ENCODE results near the gene CCAR1. TPM values are rescaled to one million over a fixed set of nuclear protein-coding genes. Genes with fewer than 3 reads are reported as not detected.
"Not testable (repeated sequence)": the region's sequence is repeated elsewhere in the genome, so short reads cannot be mapped to it uniquely, and the experiment has no call there.

CCAR1 gene
- total RNA-seq, 1 donor from 2014 or later = 124 TPM

DNA sequence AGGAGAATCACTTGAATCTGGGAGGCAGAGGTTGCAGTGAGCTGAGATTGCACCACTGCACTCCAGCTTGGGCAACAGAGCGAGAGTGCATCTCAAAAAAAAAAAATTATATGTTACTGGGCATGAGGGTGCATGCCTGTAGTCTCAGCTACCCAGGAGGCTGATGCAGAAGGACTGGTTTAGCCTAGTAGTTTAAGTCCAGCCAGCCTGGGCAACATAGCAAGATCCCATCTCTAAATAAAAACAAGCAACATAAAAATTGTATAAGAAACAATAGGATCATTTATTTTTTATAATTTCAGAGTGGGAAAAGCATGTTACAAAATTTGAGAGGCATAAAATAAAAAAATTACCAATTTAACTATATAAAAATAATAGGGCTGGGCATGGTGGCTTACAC lies 15.5 kb upstream of the CCAR1 start:
- Mint-ChIP-seq H3K4me3 (no peak overlapping the region), H3K27ac (no peak overlapping the region), H3K36me3 (no peaks in the 10 kb centered on the region), H3K4me1 (no peaks in the 10 kb centered on the region), H3K9me3 (no peaks in the 10 kb centered on the region), H3K27me3 (ENCODE audit: low read depth) (no peaks in the 10 kb centered on the region)
- no peak for DNase-seq (ENCODE audit: low spot score in 2 of 2, unreplicated experiment in 2 of 2)
- TF ChIP-seq, protein P1, sequence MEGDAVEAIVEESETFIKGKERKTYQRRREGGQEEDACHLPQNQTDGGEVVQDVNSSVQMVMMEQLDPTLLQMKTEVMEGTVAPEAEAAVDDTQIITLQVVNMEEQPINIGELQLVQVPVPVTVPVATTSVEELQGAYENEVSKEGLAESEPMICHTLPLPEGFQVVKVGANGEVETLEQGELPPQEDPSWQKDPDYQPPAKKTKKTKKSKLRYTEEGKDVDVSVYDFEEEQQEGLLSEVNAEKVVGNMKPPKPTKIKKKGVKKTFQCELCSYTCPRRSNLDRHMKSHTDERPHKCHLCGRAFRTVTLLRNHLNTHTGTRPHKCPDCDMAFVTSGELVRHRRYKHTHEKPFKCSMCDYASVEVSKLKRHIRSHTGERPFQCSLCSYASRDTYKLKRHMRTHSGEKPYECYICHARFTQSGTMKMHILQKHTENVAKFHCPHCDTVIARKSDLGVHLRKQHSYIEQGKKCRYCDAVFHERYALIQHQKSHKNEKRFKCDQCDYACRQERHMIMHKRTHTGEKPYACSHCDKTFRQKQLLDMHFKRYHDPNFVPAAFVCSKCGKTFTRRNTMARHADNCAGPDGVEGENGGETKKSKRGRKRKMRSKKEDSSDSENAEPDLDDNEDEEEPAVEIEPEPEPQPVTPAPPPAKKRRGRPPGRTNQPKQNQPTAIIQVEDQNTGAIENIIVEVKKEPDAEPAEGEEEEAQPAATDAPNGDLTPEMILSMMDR (IDR thresholded peaks at IDR 0.05; ENCODE audit: unreplicated experiment) = no peak

DNA sequence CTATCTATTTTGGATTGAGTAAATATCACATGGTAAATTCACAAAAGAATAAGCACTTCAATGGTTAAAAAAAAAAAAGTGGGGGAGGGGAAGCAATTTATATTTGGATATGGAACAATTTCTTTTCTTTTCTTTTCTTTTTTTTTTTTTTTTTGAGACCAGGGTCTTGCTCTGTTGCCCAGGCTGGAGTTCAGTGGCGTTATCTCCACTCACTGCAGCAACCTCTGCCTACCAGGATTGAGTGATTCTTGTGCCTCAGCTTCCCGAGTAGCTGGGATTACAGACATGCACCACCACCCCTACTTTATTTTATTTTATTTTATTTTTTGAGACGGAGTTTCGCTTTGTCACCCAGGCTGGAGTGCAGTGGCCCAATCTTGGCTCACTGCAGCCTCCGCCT lies 12.1 kb upstream of the CCAR1 start:
- not testable (repeated sequence) for DNase-seq (ENCODE audit: low spot score in 2 of 2, unreplicated experiment in 2 of 2); H3K4me3 Mint-ChIP-seq; H3K36me3 Mint-ChIP-seq; H3K27ac Mint-ChIP-seq; H3K4me1 Mint-ChIP-seq; H3K9me3 Mint-ChIP-seq; H3K27me3 Mint-ChIP-seq (ENCODE audit: low read depth)

DNA sequence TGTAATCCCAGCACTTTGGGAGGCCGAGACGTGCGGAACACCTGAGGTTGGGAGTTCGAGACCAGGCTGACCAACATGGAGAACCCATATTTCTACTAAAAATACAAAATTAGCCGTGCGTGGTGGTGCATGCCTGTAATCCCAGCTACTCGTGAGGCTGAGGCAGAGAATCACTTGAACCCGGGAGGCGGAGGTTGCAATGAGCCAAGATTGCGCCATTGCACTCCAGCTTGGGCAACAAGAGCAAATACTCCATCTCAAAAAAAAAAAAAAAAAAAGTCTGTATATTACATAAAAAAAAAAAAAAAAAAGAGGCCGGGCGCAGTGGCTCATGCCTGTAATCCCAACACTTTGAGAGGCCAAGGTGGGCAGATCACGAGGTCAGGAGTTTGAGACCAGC lies 8.0 kb upstream of the CCAR1 start:
- H3K36me3 Mint-ChIP-seq; H3K4me1 Mint-ChIP-seq; H3K27me3 Mint-ChIP-seq (ENCODE audit: low read depth); H3K27ac Mint-ChIP-seq; H3K9me3 Mint-ChIP-seq; H3K4me3 Mint-ChIP-seq; DNase-seq (ENCODE audit: low spot score in 2 of 2, unreplicated experiment in 2 of 2): not testable (repeated sequence)

DNA sequence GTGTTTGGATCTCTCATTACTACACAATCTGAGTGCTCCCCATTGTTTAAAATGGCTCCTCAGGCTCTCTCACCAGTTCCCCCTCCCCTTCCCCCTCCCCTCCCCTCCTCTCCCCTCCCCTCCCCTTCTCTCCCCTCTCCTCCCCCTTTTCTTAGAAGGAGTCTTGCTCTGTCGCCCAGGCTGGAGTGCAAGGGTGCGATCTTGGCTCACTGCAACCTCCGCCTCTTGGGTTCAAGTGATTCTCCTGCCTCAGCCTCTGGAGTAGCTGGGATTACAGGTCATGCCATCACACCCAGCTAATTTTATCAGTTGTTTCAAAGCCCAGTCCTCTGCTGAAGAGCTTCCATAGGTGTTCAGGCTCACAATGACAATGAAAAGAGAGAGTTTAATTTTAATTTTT lies 3.6 kb upstream of the CCAR1 start:
- no peak for DNase-seq (ENCODE audit: low spot score in 2 of 2, unreplicated experiment in 2 of 2)
- H3K27me3 Mint-ChIP-seq (ENCODE audit: low read depth) = no peaks in the 10 kb centered on the region
- peaks cover 2% of the 10 kb centered on the region for H3K36me3 Mint-ChIP-seq
- H3K4me1 Mint-ChIP-seq = peaks cover 5% of the 10 kb centered on the region
- TF ChIP-seq, protein P1 (IDR thresholded peaks at IDR 0.05; ENCODE audit: unreplicated experiment) = no peak
- H3K4me3 Mint-ChIP-seq = no peak overlapping the region
- H3K27ac Mint-ChIP-seq = no peak overlapping the region
- H3K9me3 Mint-ChIP-seq = no peaks in the 10 kb centered on the region

DNA sequence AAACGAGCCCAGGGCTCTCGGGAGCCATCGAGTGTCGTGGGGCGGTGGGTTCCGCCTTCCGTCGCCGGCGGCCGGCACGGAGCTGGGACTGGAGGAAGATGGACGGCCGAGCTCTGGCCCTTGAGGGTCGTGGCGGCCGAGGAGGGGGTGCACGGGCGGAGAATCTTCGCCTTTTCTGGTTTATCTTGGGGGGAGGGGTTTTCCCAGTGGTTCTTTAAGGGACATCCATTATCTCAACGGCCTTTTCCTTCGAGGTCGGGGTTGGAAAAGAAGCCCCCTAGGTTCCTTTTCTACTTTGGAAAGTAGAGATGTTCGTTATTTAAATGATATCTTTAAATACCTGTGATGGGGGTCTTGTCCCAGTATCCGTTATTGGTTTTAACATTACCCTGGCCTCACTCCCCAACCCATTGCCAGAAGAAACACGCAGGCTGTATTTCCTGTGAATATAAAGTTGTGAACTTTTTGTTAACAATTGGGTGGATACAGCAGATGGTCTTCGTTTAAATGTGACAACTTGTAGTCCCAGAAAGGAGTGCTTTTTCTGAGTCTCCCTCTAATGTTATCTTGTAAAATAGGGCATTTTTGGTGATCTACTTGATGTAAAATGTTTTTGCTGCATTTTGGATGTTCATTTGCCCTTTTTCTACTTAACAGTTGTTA lies 765 bp downstream of the CCAR1 start:
- Mint-ChIP-seq H3K4me3 (peak overlapping the region; percentile 97), H3K36me3 (peaks cover 14% of the 10 kb centered on the region), H3K27ac (peak overlapping the region; percentile 97), H3K9me3 (no peaks in the 10 kb centered on the region), H3K4me1 (peaks cover 9% of the 10 kb centered on the region), H3K27me3 (ENCODE audit: low read depth) (no peaks in the 10 kb centered on the region)
- no peak for DNase-seq (ENCODE audit: low spot score in 2 of 2, unreplicated experiment in 2 of 2)
- TF ChIP-seq, protein P1 (IDR thresholded peaks at IDR 0.05; ENCODE audit: unreplicated experiment) = no peak

DNA sequence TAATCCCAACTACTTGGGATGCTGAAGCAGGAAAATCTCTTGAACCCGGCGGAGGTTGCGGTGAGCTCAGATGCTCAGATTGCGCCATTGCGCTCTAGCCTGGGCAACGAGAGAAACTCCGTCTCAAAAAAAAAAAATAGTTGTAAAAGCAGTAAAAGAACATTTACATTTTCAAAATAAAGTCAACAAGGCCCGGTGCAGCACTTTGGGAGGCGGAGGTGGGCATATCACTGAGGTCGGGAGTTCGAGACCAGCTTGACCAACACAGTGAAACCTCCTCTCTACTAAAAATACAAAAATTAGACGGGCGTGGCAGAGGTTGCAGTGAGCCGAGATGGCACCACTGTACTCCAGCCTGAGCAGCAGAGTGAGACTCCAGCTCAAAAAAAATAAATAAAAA lies 4.0 kb downstream of the CCAR1 start:
- no peak for DNase-seq (ENCODE audit: low spot score in 2 of 2, unreplicated experiment in 2 of 2)
- H3K27me3 Mint-ChIP-seq (ENCODE audit: low read depth) = no peaks in the 10 kb centered on the region
- H3K27ac Mint-ChIP-seq = no peak overlapping the region
- peaks cover 32% of the 10 kb centered on the region for H3K36me3 Mint-ChIP-seq
- H3K4me3 Mint-ChIP-seq = no peak overlapping the region
- H3K9me3 Mint-ChIP-seq = no peaks in the 10 kb centered on the region
- H3K4me1 Mint-ChIP-seq = peaks cover 9% of the 10 kb centered on the region
- TF ChIP-seq, protein P1 (IDR thresholded peaks at IDR 0.05; ENCODE audit: unreplicated experiment) = no peak

DNA sequence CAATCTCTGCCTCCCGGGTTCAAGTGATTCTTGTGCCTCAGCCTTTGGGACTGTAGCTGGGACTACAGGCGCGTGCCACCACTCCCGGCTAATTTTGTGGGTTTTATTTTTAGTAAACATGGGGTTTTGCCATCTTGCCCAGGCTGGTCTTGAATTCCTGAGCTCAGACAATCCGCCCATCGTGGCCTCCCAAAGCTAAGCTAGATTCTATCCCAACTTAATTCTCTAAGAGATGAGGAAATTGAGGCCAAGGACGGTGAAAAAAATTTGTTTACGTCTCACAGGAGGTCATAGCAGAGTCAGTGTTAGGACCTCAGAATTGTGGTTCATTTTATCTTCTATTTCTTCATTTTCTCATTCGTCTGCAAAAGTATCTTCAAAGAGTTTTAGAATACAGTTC lies 6.1 kb downstream of the CCAR1 start:
- TF ChIP-seq, protein P1 (IDR thresholded peaks at IDR 0.05; ENCODE audit: unreplicated experiment) = no peak
- Mint-ChIP-seq H3K4me1 (peaks cover 7% of the 10 kb centered on the region), H3K27ac (peak overlapping the region; percentile 43), H3K4me3 (no peak overlapping the region), H3K9me3 (no peaks in the 10 kb centered on the region), H3K27me3 (ENCODE audit: low read depth) (no peaks in the 10 kb centered on the region), H3K36me3 (peaks cover 38% of the 10 kb centered on the region)
- DNase-seq (ENCODE audit: low spot score in 2 of 2, unreplicated experiment in 2 of 2) = no peak

Measured in mesothelial cell of epicardium (in vitro differentiated cells).